ENCODE results near the gene OTUD3.

The OTUD3 gene

GRCh38 chr1:19892628-19893168, 10.5 kb downstream of the OTUD3 start:
- peaks cover 8% of the 10 kb centered on the region for H3K36me3 ChIP-seq (ENCODE audit: control insufficient read depth, insufficient read depth, low read length)
- TF ChIP-seq CTCF (IDR thresholded peaks at IDR 0.05; ENCODE audit: insufficient read depth, low read length, poor library complexity, severe bottlenecking), result no peak
- no peaks in the 10 kb centered on the region for H3K27me3 ChIP-seq (replicated peaks; ENCODE audit: control insufficient read depth, insufficient read depth, low read length)
- DNase-seq (ENCODE audit: extremely low read depth, insufficient read length), result no peak
- no peak overlapping the region for H3K4me3 ChIP-seq (replicated peaks; ENCODE audit: low read depth, low read length)

- Histone ChIP-seq H3K36me3 (ENCODE audit: control insufficient read depth, insufficient read depth, low read length) (peaks cover 8% of the 10 kb centered on the region), H3K4me3 (replicated peaks; ENCODE audit: low read depth, low read length) (no peak overlapping the region), H3K27me3 (replicated peaks; ENCODE audit: control insufficient read depth, insufficient read depth, low read length) (no peaks in the 10 kb centered on the region)
- DNase-seq (ENCODE audit: extremely low read depth, insufficient read length), result no peak
- no peak for TF ChIP-seq CTCF (IDR thresholded peaks at IDR 0.05; ENCODE audit: insufficient read depth, low read length, poor library complexity, severe bottlenecking)
Observed at GRCh38 chr1:19893687-19894086, 11.5 kb downstream of the OTUD3 start.

- TF ChIP-seq CTCF (IDR thresholded peaks at IDR 0.05; ENCODE audit: insufficient read depth, low read length, poor library complexity, severe bottlenecking), result no peak
- no peaks in the 10 kb centered on the region for H3K27me3 ChIP-seq (replicated peaks; ENCODE audit: control insufficient read depth, insufficient read depth, low read length)
- peaks cover 8% of the 10 kb centered on the region for H3K36me3 ChIP-seq (ENCODE audit: control insufficient read depth, insufficient read depth, low read length)
- H3K4me3 ChIP-seq (replicated peaks; ENCODE audit: low read depth, low read length), result no peak overlapping the region
- no peak for DNase-seq (ENCODE audit: extremely low read depth, insufficient read length)
Observed at GRCh38 chr1:19894218-19894617, 12.0 kb downstream of the OTUD3 start.

- Histone ChIP-seq H3K36me3 (ENCODE audit: control insufficient read depth, insufficient read depth, low read length) (peaks cover 11% of the 10 kb centered on the region), H3K27me3 (replicated peaks; ENCODE audit: control insufficient read depth, insufficient read depth, low read length) (no peaks in the 10 kb centered on the region), H3K4me3 (replicated peaks; ENCODE audit: low read depth, low read length) (no peak overlapping the region)
- no peak for DNase-seq (ENCODE audit: extremely low read depth, insufficient read length)
- no peak for TF ChIP-seq CTCF (IDR thresholded peaks at IDR 0.05; ENCODE audit: insufficient read depth, low read length, poor library complexity, severe bottlenecking)
Observed at GRCh38 chr1:19901653-19902052, 19.5 kb downstream of the OTUD3 start.

GRCh38 chr1:19903621-19904020, 21.4 kb downstream of the OTUD3 start:
- DNase-seq (ENCODE audit: extremely low read depth, insufficient read length), result no peak

More at GRCh38 chr1:19903621-19904020, 21.4 kb downstream of the OTUD3 start:
- Histone ChIP-seq H3K4me3 (replicated peaks; ENCODE audit: low read depth, low read length) (no peak overlapping the region), H3K36me3 (ENCODE audit: control insufficient read depth, insufficient read depth, low read length) (peaks cover 11% of the 10 kb centered on the region), H3K27me3 (replicated peaks; ENCODE audit: control insufficient read depth, insufficient read depth, low read length) (no peaks in the 10 kb centered on the region)
- no peak for TF ChIP-seq CTCF (IDR thresholded peaks at IDR 0.05; ENCODE audit: insufficient read depth, low read length, poor library complexity, severe bottlenecking)

Measured in GM06990 (cell line).